ENCODE data around the gene MIP. TPM values are rescaled to one million over a fixed set of nuclear protein-coding genes. Genes with fewer than 3 reads are reported as not detected.

MIP gene
- total RNA-seq, result not detected

GRCh38 chr12:56454557-56454956 lies at the start of gene MIP:
MIP (minus strand) TSS chr12:56454657; CDS start chr12:56454613, 44 bp downstream.

GRCh38 chr12:56488041-56488955 lies 33.8 kb upstream of the MIP start, which contains the start of gene GLS2:
GLS2 (minus strand) TSS chr12:56488161; CDS start chr12:56488118, 43 bp downstream.

GRCh38 chr12:56468216-56469006 lies 14.0 kb upstream of the MIP start, which contains the start of gene SPRYD4:
SPRYD4 (plus strand) TSS chr12:56468578; CDS start chr12:56468592, 14 bp downstream.

GRCh38 chr12:56448860-56449621 lies 5.4 kb downstream of the MIP start, which contains the start of gene TIMELESS:
TIMELESS (minus strand) TSS chr12:56449426; CDS start chr12:56434170, 15,256 bp downstream.

Other genes with a start within 250 kb of the MIP start
- gene RNF41, start 232.7 kb downstream of the MIP start, total RNA-seq, result 77.9 TPM
- gene NABP2, start 230.3 kb downstream of the MIP start, total RNA-seq, result 18.5 TPM
- not detected for gene SLC39A5, start 224.6 kb downstream of the MIP start, total RNA-seq
- 35.4 TPM for gene ANKRD52, start 196.3 kb downstream of the MIP start, total RNA-seq
- 17.5 TPM for gene COQ10A, start 187.7 kb downstream of the MIP start, total RNA-seq
- gene CS, start 154.3 kb downstream of the MIP start, total RNA-seq, result 149 TPM
- gene CNPY2, start 138.7 kb downstream of the MIP start, total RNA-seq, result 51.6 TPM
- 54.8 TPM for gene PAN2, start 120.7 kb downstream of the MIP start, total RNA-seq
- not detected for gene IL23A, start 115.8 kb downstream of the MIP start, total RNA-seq
- gene STAT2, start 94.5 kb downstream of the MIP start, total RNA-seq, result 115 TPM
- not detected for gene APOF, start 91.8 kb downstream of the MIP start, total RNA-seq
- gene TIMELESS, start 5.2 kb downstream of the MIP start, total RNA-seq, result 5.3 TPM
- gene SPRYD4, start 13.9 kb upstream of the MIP start, total RNA-seq, result 6.3 TPM
- gene GLS2, start 33.5 kb upstream of the MIP start, total RNA-seq, result 6.3 TPM
- gene RBMS2, start 67.2 kb upstream of the MIP start, total RNA-seq, result 6.3 TPM
- 46.6 TPM for gene BAZ2A, start 175.7 kb upstream of the MIP start, total RNA-seq
- 335 TPM for gene ATP5F1B, start 191.3 kb upstream of the MIP start, total RNA-seq
- gene PTGES3, start 233.6 kb upstream of the MIP start, total RNA-seq, result 83.9 TPM